MCF 10A (cell line): Measurements from ENCODE around the gene UBQLNL. TPM values are rescaled to one million over a fixed set of nuclear protein-coding genes. Genes with fewer than 3 reads are reported as not detected.

Experiments
- BruUV-seq: library from RNA; stranded (reverse); fragments of 400-500 nt; replicated peaks from 2 replicates; lab custom pipeline; 2021; lab: Mats Ljungman, UMichigan
- CTCF ChIA-PET: fragments of 300-600 bp; sonication (Branson Sonifier 250); formaldehyde crosslinking; extraction: SDS; loops from one replicate; lab custom pipeline; 2021; ENCODE audit warnings: antibody characterized with exemption, inconsistent platforms; lab: Yijun Ruan, JAX
- POLR2A ChIA-PET: fragments of 300-600, 350-650 bp; sonication (Branson Sonifier 250); formaldehyde crosslinking; extraction: SDS; loops from one replicate; lab custom pipeline; 2020; ENCODE audit warnings: antibody characterized with exemption, inconsistent platforms; lab: Yijun Ruan, JAX
- DNase-seq: peaks from one replicate; pipeline ENCODE4 v3.0.0-alpha.2; 2018; ENCODE audit not compliant: unreplicated experiment
- H3K27ac Mint-ChIP-seq: one replicate; pipeline ENCODE4 v1.8.0; 2022; ENCODE audit warnings: mild to moderate bottlenecking, low read depth, mixed read lengths; ENCODE audit not compliant: unreplicated experiment
- H3K27me3 Mint-ChIP-seq: one replicate; pipeline ENCODE4 v1.8.0; 2022; ENCODE audit warnings: mixed read lengths; ENCODE audit not compliant: insufficient read depth, unreplicated experiment
- H3K36me3 Mint-ChIP-seq: one replicate; pipeline ENCODE4 v1.8.0; 2022; ENCODE audit warnings: mild to moderate bottlenecking, moderate library complexity, mixed read lengths; ENCODE audit not compliant: insufficient read depth, unreplicated experiment
- H3K4me1 Mint-ChIP-seq: one replicate; pipeline ENCODE4 v1.8.0; 2022; ENCODE audit warnings: mixed read lengths; ENCODE audit not compliant: insufficient read depth, unreplicated experiment
- H3K4me3 Mint-ChIP-seq: one replicate; pipeline ENCODE4 v1.8.0; 2022; ENCODE audit warnings: mild to moderate bottlenecking, moderate library complexity, mixed read lengths; ENCODE audit not compliant: unreplicated experiment
- H3K9me3 Mint-ChIP-seq: one replicate; pipeline ENCODE4 v1.8.0; 2022; ENCODE audit warnings: mixed read lengths; ENCODE audit not compliant: unreplicated experiment
- CTCF ChIP-seq: fragments of 200-600 bp; IDR thresholded peaks from one replicate; pipeline ENCODE4 v1.8.0; 2022; ENCODE audit warnings: antibody characterized with exemption, mild to moderate bottlenecking; ENCODE audit not compliant: unreplicated experiment
- intact Hi-C: fragments of 100-400 bp; cut with micrococcal nuclease; formaldehyde crosslinking; loops from 2 replicates; pipeline ENCODE4 v1.14.1; 2022
- total RNA-seq: library from RNA; stranded (reverse); gene quantifications from 2 replicates; pipeline ENCODE4 v1.2.3, GENCODE V29; 2022

The UBQLNL gene
- total RNA-seq, 1 experiment from 2014 or later: not detected

GRCh38 chr11:5553343-5553742, 36.8 kb upstream of the UBQLNL start:
- H3K27me3 Mint-ChIP-seq: peaks cover 41% of the 10 kb centered on the region
- H3K36me3 Mint-ChIP-seq: no peaks in the 10 kb centered on the region
- TF ChIP-seq CTCF: peak; percentile 30
- no TSS peak for BruUV-seq
- DNase-seq: no peak
- ChIA-PET CTCF (interaction anchor here (0.7 to 1.6 kb wide), 5 partner anchors 51 to 1033 kb away, joined by 3 to 7 read pairs (median 3); no protein-coding TSS in a partner anchor), POLR2A (no interaction called here)
- H3K27ac Mint-ChIP-seq: no peak overlapping the region
- no peaks in the 10 kb centered on the region for H3K9me3 Mint-ChIP-seq
- H3K4me3 Mint-ChIP-seq: no peak overlapping the region
- peaks cover 13% of the 10 kb centered on the region for H3K4me1 Mint-ChIP-seq
- intact Hi-C loops: loop anchor here (1.0 to 10.0 kb wide), 3 partner anchors 77 to 429 kb away; no protein-coding TSS in a partner anchor

- Mint-ChIP-seq H3K36me3 (no peaks in the 10 kb centered on the region), H3K4me3 (no peak overlapping the region), H3K4me1 (peaks cover 13% of the 10 kb centered on the region), H3K27ac (no peak overlapping the region), H3K27me3 (peaks cover 19% of the 10 kb centered on the region), H3K9me3 (no peaks in the 10 kb centered on the region)
- BruUV-seq: no TSS peak
- ChIA-PET POLR2A (no interaction called here), CTCF (interaction anchor here (1.0 kb wide), 1 partner anchor 75 kb away, joined by 4 read pairs; no protein-coding TSS in a partner anchor)
- no peak for TF ChIP-seq CTCF
- DNase-seq: peak; percentile 11
- intact Hi-C loops: loop anchor here (5.0 to 10.0 kb wide), 2 partner anchors 343 to 426 kb away; no protein-coding TSS in a partner anchor
Measured at GRCh38 chr11:5550440-5551095, 34.1 kb upstream of the UBQLNL start.

GRCh38 chr11:5548440-5548839, 31.9 kb upstream of the UBQLNL start, which contains the start of gene OR52H1:
OR52H1 (minus strand) TSS chr11:5548540; CDS start chr11:5545505, 3,035 bp downstream.
- Mint-ChIP-seq H3K27me3 (no peaks in the 10 kb centered on the region), H3K36me3 (no peaks in the 10 kb centered on the region), H3K27ac (no peak within 1 kb of the TSS), H3K4me1 (peaks cover 13% of the 10 kb centered on the region), H3K9me3 (no peaks in the 10 kb centered on the region), H3K4me3 (no peak within 1 kb of the TSS)
- no TSS peak for BruUV-seq
- TF ChIP-seq CTCF: no peak
- POLR2A ChIA-PET: no interaction called here
- CTCF ChIA-PET: interaction anchor here (1.1 to 1.2 kb wide), 2 partner anchors 54 to 72 kb away, joined by 3 read pairs; no protein-coding TSS in a partner anchor
- no peak for DNase-seq
- intact Hi-C loops: no loop called here

GRCh38 chr11:5547982-5548381, 31.5 kb upstream of the UBQLNL start:
- H3K27ac Mint-ChIP-seq: no peak overlapping the region
- ChIA-PET CTCF (interaction anchor here (1.1 to 1.2 kb wide), 2 partner anchors 54 to 72 kb away, joined by 3 read pairs; no protein-coding TSS in a partner anchor), POLR2A (no interaction called here)
- no peaks in the 10 kb centered on the region for H3K9me3 Mint-ChIP-seq
- no peaks in the 10 kb centered on the region for H3K36me3 Mint-ChIP-seq
- peaks cover 13% of the 10 kb centered on the region for H3K4me1 Mint-ChIP-seq
- intact Hi-C loops: no loop called here
- no peak for TF ChIP-seq CTCF
- BruUV-seq: no TSS peak
- DNase-seq: no peak
- H3K27me3 Mint-ChIP-seq: no peaks in the 10 kb centered on the region
- H3K4me3 Mint-ChIP-seq: no peak overlapping the region
